ENCODE data around the gene HORMAD1.
"Not testable (repeated sequence)": the region's sequence is repeated elsewhere in the genome, so short reads cannot be mapped to it uniquely, and the experiment has no call there.

HORMAD1 gene

DNA sequence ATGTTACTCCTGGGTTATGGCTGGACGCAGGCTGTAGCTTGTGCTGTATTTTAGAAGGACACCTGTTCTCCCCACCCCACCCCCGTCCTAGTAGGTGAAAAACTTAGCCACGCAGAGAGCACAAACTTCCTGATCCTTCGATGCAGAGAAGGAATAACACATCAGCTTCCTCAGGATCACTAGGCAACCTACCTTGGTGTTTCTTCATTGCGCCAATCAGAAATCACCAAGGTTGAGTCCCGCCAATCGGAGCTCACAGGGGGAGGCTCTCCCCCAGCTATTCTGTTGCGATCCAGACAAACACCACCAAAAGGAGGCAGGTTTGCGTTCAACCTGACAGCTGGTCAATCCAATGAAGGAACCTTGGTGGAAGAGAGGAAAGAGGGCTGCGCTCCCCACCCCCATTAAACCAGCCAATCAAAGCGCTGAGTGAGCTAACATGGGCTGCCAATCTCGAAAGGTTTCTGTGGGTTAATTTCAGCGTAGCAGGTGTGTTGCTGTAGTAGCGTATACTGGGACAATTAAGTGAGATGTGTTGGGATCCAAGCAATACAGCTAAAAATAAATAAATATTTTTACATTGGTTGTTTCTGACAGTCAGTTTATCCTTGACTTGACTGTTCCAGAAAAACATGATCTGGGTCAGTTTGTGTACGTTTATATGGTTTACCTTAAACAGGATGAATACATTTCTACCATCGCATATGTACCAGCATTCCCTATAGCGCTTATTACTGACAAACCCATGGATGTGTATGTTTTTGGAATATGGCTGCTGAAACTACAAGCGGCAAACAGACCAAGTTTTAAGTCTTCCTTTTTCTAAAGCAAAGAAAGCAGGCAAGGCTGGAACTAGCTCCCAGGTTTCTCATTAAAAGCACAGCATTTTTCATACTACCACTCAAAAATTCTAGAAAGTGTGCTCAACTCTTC lies 23.4 kb downstream of the HORMAD1 start, which contains the start of gene GOLPH3L:
Gene GOLPH3L, minus strand, starts transcription at position 160 of the 933 bp plus-strand sequence. CDS start 2,316 bp downstream, outside the sequence.
- DNase-seq (ENCODE audit: low read depth) = peak; percentile 95

DNA sequence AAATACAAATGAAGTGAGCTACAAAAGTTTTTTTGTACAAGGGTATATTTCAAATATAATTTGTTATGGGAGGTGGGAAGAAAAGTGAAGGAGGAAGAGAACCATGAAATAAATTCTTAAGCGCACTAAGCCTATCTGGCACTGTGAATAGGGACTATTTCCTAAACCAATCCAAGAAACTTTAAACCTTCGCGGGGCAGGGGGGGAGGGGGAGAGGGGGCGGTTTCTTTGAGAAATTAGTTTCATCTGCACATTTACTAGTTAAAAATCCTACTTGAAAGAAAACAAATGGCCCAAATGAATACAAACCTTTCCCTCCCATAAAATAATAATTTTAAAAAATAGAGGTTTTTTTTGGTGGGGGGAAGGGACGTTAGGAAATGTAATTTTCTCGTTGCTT lies 24.1 kb downstream of the HORMAD1 start:
- no peak for DNase-seq (ENCODE audit: low read depth)

DNA sequence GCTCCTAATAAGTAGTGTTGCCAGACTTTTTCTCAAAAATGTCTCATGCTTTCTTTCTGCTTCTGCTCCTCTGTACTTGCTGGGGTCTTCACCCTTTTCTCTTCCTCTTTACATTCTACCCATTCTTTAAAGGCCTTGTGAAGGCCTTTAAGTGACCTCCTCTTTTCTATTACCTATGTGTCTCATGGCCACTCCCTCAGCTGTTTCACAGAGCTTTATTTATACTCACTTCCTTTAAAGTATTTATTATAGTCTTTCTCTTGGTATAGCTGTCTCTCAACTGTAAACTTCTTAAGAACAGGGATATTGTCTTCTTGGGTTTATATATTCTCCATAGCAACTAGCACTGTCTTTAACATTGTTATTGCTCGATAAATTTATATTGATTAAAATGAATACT lies 24.5 kb downstream of the HORMAD1 start:
- no peak for DNase-seq (ENCODE audit: low read depth)

DNA sequence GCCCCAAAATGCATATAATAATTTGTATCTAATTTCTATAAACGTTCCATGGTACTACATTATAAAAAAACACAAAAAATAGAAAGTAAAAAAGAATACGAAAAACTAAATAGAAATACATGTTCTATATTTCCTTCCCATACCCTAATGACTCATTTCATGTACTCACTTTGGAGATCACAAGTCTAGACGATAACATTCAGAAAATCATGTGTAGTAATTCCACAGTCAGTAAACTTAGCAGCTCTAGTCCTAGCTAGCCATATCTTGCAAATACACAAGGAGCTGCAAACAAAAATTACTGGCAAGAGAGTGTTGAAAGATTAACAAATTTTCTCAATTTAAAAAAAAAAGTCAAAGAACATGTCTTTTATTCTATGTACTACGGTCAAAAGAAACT lies 25.1 kb downstream of the HORMAD1 start:
- DNase-seq (ENCODE audit: low read depth) = no peak

DNA sequence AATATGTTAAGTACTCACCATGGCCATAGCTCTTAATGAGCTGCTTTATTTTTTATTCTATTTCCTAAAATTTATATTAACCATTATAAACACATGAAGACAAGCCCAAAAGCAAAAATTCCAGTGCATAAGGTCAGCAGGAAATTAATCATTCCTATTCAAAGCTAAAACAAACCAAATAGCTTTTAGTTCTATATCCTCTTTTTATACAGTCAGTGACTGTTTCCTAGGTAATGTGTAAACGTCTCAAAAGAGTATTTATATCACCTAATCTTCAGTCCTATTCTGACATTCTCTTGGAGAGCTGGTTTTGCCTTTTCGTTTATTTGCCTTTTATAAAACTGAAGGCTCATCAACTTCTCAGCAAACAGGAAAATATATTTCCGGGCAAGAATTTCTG lies 28.0 kb downstream of the HORMAD1 start:
- no peak for DNase-seq (ENCODE audit: low read depth)

DNA sequence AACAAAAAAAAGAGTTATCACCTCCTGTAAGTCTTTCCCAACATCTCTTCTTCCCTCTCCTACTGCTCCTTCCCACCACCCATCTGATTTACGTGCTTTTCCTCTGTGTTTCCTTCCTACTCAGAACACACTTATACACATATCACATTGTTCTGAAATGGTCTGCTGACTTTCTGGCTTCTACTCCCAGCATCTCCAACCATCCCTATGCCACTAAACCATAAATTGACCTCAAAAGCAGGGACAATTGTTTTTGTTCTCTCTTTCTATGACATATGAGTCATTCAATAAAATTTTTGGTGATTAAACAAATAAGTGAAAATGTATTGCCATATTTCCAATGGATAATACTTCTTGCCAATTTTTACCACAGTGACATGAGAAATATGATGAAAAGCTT lies 31.9 kb downstream of the HORMAD1 start:
- no peak for DNase-seq (ENCODE audit: low read depth)

DNA sequence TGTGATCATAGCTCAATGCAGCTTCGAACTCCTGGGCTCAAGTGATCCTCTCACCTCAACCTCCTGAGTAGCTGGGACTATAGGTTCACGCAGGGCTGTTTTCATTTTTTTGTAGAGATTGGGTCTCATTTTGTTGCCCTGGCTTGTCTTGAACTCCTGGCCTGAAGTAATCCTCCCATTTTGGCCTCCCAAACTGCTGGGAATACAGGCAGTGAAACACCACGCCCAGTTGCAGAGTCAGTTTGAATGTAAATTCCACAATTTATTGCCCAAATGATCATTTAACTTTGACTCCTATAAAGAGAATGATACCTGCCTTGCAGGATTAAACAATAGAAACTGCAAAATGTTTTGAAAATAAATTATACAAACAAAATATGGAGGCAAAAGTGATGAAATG lies 34.4 kb downstream of the HORMAD1 start:
- no peak for DNase-seq (ENCODE audit: low read depth)

DNA sequence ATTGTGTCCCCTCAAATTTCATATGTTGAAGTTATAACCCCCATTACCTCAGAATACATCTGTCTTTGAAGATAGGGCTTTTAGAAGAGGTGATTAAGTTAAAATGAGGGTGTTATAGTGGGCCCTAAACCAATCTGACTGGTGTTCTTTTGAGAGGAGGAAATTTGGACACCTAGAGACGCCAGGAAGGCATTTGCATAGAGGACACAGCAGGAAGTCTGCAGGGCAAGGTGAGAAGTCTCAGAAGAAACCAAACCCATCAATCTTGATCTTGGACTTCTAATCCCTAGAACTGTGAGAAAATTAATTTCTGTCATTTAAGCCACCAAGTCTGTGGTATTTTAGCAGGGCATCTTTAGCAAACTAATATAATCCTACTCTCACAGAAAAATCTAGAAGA lies 36.8 kb downstream of the HORMAD1 start:
- DNase-seq (ENCODE audit: low read depth) = no peak

DNA sequence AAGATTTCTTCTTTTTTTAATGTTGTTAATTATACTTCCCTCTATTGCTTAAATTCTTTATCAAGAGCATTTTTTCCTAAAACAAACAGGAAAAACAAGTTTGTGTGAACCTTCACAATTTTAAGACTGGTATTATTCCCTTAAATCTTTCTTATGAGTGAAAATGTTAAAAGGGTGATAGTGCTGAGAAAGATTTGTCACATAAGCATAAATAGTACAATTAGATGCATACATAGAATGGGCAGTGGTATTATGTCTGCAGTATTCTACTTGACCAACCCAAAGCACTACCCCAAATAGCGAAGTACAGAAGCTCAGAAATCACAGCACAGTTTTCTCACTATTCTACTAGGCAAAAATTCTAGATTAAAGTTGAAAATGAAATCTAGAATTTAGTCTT lies 41.7 kb downstream of the HORMAD1 start:
- DNase-seq (ENCODE audit: low read depth) = no peak

DNA sequence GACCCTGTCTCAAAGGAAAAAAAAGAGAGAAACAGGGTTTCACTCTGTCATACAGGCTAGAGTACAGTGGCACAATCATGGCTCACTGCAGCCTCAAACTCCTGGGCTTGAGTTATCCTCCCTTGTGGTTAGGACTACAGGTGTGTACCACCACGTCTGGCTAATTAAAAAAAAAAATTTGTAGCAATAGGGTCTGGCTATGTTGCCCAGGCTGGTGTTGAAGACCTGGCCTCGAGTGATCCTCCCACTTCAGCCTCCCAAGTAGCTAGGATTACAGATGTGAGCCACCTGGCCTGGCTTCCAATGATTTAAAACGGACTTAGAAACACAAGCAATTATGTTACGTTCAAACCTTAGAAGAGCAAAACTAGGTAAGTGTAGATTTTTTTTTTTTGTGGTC lies 45.8 kb downstream of the HORMAD1 start:
- DNase-seq (ENCODE audit: low read depth) = no peak

DNA sequence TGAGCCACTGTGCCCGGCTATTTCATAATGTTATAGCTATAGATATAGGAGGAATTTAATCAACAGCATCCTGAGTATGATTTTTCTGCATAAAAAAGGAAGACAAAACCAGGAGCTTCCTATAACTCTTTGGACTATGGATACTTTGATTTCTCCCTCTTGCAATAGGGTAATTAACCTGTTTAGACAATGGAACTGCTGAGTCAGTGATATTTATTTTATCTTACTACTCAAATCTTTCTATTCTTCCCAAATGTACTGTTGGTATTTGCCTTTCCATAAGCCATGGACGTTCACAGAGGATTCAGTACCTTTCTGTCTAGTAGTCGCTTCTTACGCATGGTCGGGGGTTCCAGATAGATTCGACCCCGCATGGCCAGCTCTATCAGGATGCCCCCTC lies 57.4 kb downstream of the HORMAD1 start:
- no peak for DNase-seq (ENCODE audit: low read depth)

DNA sequence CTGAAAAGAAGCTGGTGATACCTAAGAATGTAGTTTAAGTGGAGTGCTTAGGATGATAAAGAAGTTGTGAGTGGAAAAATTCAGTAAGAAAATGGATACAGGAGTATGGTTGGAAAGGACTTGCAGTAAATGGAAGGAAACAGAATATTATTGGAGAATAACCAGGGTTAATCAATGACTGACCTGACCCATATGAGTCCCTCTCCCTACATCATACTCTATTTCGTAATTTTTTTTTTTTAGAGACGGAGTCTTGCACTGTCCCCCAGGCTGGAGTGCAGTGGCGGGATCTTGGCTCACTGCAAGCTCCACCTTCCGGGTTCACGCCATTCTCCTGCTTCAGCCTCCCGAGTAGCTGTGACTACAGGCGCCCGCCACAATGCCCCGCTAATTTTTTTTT lies 57.9 kb downstream of the HORMAD1 start:
- no peak for DNase-seq (ENCODE audit: low read depth)

DNA sequence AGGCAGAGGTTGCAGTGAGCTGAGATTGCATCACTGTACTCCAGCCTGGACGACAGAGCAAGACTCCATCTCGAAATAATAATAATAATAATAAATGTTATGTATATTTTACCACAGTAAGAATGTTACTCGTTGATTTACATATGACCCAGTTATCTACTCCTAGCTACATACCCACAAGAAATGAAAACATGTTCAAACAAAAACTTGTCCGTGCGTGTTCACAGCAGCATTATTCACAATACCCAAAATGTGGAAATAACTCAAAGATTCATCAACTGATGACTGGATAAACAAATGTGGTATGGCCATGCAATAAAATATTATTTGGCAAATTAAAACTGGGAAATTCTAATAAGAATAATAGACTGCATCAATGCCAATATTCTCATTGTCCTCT lies 59.5 kb downstream of the HORMAD1 start:
- DNase-seq (ENCODE audit: low read depth) = no peak

DNA sequence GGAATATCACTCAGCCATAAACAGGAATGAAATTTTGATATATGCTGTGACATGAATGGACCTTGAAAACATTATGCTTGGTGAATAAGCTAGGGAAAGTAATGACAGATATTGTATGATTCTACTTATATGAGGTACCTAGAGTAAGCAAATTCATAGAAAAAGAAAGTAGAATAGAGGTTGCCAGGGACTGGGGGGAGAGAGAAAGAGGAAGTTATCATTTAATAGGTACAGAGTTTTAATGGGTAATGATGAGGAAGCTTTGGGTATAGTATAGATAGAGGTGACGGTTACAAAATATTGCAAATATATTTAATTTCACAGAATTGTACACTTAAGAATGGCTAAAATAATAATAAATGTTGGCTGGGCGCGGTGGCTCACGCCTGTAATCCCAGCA lies 60.1 kb downstream of the HORMAD1 start:
- DNase-seq (ENCODE audit: low read depth) = no peak

DNA sequence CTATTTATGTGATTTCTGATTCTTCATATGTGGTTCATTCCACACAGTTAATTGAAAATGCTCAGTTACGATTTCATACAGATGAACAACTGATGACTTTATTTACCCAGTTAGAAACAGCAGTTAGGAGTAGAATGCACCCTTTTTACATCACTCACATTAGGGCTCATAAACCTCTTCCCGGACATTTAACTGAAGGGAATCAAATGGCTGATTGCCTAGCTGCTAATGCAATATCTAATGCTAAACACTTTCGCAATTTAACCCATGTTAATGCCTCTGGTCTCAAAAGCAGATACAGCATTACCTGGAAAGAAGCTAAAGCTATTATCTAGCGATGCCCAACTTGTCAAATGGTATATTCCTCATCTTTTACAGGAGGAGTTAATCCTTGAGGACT lies 63.6 kb downstream of the HORMAD1 start:
- DNase-seq (ENCODE audit: low read depth) = not testable (repeated sequence)

DNA sequence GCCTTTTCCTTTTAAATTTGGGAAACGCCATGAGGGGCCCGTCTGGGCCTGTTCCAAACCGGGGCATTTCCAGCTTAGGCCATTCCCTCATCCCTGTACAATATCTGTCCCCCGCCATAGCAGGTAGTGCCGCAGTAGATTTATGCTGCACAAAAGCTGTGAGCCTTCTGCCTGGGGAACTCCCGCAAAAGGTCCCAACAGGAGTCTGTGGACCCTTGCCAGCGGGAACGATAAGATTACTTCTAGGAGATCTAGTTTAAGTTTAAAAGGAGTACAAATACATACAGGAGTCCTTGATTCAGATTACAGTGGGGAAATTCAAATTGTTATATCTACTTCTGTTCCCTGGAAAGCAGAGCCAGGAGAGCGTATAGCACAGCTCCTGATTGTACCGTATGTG lies 66.1 kb downstream of the HORMAD1 start:
- DNase-seq (ENCODE audit: low read depth) = not testable (repeated sequence)

DNA sequence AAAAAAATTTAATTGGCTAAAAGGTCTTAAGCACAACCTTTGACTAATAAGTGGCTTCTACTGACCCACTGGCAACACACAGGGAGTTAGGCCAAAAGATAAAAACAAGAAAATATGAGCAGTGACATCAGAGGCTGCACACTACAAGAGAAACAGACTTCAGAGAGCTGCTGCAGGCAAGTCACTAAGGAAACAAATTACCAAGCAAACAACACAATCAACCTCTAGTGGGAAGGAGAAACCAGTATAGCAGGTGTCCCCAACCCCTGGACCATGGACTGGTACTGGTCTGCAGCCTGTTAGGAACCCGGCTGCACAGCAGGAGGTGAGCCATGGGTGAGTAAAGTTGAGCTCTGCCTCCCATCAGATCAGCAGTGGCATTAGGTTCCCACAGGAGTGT lies 70.5 kb downstream of the HORMAD1 start:
- DNase-seq (ENCODE audit: low read depth) = no peak

DNA sequence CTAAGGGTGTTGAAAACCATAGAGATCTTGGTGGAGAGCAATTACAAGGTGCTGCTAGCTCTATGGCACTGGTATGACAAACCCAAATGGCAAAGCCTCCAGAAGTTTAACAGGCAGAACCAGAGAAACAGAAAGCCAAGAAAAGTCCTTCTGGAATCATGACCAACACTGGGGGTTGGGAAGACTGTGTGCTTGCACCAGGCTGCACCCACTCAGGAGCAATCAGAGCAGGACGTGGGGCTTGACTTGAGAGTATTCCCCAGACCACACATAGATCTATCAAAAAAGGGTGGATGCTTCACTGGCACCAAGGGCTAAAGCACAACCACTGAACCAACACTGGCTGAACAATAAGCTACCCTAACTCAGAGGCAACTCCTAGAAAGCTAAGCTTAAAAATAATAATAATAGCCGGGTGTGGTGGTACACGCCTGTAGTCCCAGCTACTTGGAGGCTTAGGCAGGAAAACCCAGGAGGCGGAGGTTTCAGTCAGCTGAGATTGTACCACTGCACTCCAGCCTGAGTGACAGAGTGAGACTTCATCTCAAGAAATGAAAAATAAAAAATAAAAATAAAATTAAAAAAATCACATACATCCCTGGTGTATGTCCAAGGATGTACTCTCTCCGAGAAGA lies 71.1 kb downstream of the HORMAD1 start:
- DNase-seq (ENCODE audit: low read depth) = no peak

Measured in CMK (cell line).